GM18873 (cell line): Measurements from ENCODE around the gene PRAMEF26.
"Not testable (repeated sequence)": the region's sequence is repeated elsewhere in the genome, so short reads cannot be mapped to it uniquely, and the experiment has no call there.

Experiments used
- ATAC-seq: cut with Tn5 transposase; IDR thresholded peaks from one replicate; pipeline ENCODE4 v1.9.1; 2021; ENCODE audit warnings: mild to moderate bottlenecking, moderate library complexity, moderate number of reproducible peaks; ENCODE audit not compliant: unreplicated experiment, low FRiP score

The PRAMEF26 gene

DNA sequence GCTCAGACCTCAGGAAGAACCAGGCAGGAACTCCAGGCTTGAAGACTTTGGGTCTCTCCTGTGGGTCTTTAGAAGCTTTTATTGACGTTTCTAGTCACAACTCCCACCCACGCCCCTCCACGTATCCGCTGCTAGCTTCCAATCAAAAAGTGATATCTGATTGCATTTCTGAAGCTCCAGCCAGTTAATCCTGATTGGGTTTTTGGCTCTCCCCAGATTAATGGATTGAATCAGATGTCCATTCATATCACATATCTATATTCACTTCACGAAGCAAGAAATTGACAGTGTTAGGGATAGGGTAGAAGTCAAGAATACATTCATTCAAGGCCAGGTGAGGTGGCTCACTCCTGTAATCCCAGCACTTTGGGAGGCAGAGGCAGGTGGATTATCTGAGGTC is at the start of gene PRAMEF26:
TSS of gene PRAMEF26 (minus strand) at position 101 of the 400 bp plus-strand sequence. CDS start 2,914 bp downstream, outside the sequence.
- ATAC-seq: not testable (repeated sequence)

- ATAC-seq: not testable (repeated sequence)
Measured at GRCh38 chr1:13201309-13201708, 45.5 kb upstream of the PRAMEF26 start, which contains the start of gene PRAMEF13. Gene PRAMEF13, minus strand, starts transcription at chr1:13201409. Its CDS starts 1,820 bp downstream, at chr1:13199589.

DNA sequence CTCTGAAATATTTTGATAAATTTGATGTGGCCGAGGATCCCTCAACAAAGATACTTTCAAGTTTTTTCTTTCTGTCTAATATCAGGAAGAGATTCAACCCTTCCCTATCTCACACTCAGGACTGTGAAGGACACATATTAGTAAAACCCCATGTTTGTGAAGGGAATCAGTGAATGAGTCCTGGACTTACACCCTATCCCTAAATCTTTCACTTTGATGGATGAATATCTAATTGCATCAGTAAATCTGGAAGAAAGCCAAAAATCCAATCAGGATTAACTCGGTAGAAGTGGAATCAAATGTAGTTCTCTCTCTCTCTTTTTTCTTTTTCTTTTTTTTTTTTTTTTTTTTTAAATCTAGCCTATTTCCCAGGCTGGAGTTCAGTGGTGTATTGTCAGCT is 15.7 kb upstream of the PRAMEF26 start, which contains the start of gene PRAMEF9:
TSS of gene PRAMEF9 (plus strand) at position 301 of the 400 bp plus-strand sequence. CDS start 3,433 bp downstream, outside the sequence.
- not testable (repeated sequence) for ATAC-seq

DNA sequence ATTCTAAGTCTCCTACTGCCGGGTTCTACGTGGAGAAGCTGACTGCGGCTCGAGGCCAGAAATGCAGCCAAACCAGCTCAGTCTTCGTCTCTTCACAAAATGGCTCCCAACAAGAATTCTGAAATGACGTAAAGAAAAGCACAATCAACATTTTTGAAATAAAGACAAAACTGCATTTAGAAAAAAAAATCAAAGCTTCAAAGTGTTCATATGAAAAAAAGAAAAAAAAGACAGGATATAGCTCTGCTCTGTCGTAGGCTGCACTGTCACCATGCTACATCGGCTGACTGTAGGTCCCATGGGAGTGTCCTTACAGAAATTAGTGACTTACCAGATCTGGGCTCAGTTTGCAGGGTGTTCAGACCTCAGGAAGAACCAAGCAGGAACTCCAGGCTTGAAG is 9.7 kb upstream of the PRAMEF26 start, which contains the start of gene HNRNPCL4:
TSS of gene HNRNPCL4 (minus strand) at position 101 of the 400 bp plus-strand sequence. CDS start 164 bp downstream, outside the sequence.
- not testable (repeated sequence) for ATAC-seq

DNA sequence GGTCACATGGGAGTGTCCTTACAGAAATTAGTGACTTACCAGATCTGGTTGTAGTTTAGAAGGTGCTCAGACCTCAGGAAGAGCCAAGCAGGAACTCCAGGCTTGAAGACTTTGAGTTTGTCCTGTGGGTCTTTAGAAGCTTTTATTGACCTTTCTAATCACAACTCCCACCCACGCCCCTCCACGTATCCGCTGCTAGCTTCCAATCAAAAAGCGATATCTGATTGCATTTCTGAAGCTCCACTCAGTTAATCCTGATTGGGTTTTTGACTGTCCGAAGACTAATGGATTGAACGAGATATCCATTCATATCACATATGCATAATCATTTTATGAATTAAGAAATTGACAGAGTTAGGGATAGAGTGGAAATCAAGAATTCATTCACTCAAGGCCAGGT is 39.1 kb downstream of the PRAMEF26 start, which contains the start of gene HNRNPCL2:
TSS of gene HNRNPCL2 (minus strand) at position 101 of the 400 bp plus-strand sequence. CDS start 454 bp downstream, outside the sequence.
- ATAC-seq: not testable (repeated sequence)
